Gastroesophageal sphincter (tissue), 4 donors: Measurements from ENCODE around the gene MAP3K3. TPM values are rescaled to one million over a fixed set of nuclear protein-coding genes. Genes with fewer than 3 reads are reported as not detected.

Experiments used
- ATAC-seq: fragments of 150-250 bp; one replicate; pipeline ENCODE4 v1.9.1; 2016; ENCODE audit warnings: mild to moderate bottlenecking, moderate library complexity
- H3K27ac ChIP-seq, 4 donors: fragments of 200-600 bp; sonication (generic) in 3 of 4; 1 replicate in 3 of 4; 2 replicates in 1 of 4; pipeline ENCODE4 v1.5.1; 2016 to 2019
- H3K27me3 ChIP-seq: fragments of 200-600 bp; sonication (generic); one replicate; pipeline ENCODE4 v1.5.1; 2019
- H3K36me3 ChIP-seq, 2 donors: fragments of 200-600 bp; sonication (generic); one replicate each; pipeline ENCODE4 v1.5.1; 2019; ENCODE audit warnings: control low read depth in 1 of 2
- H3K4me1 ChIP-seq, 3 donors: fragments of 200-600 bp; sonication (generic); 1 replicate in 2 of 3; 2 replicates in 1 of 3; pipeline ENCODE4 v1.5.1; 2016 to 2019; ENCODE audit warnings: control low read depth in 2 of 3
- H3K4me3 ChIP-seq, 2 donors: fragments of 200-600 bp; sonication (generic); one replicate each; pipeline ENCODE4 v1.5.1; 2019; ENCODE audit warnings: mild to moderate bottlenecking in 1 of 2, moderate library complexity in 1 of 2
- H3K9me3 ChIP-seq, 3 donors: fragments of 200-600 bp; sonication (generic); one replicate each; pipeline ENCODE4 v1.5.1; 2017 to 2019; ENCODE audit warnings: control low read depth in 2 of 3
- CTCF ChIP-seq, 4 experiments: fragments of 200-600 bp in 2 of 4; fragments of 450-650 bp in 2 of 4; sonication (generic) in 1 of 4; IDR thresholded peaks; one replicate each; pipeline ENCODE4 v1.5.1; 2017 to 2019; ENCODE audit warnings: antibody characterized with exemption in 4 of 4, mild to moderate bottlenecking in 2 of 4, moderate library complexity in 2 of 4
- EP300 ChIP-seq: sonication (generic); formaldehyde crosslinking; IDR thresholded peaks from one replicate; pipeline ENCODE4 v1.6.1; 2017; ENCODE audit warnings: antibody characterized with exemption, mild to moderate bottlenecking
- POLR2A ChIP-seq, 2 donors: fragments of 450-650 bp; IDR thresholded peaks; one replicate each; pipeline ENCODE4 v1.6.1; 2017; ENCODE audit warnings: antibody characterized with exemption in 2 of 2, mild to moderate bottlenecking in 2 of 2, moderate library complexity in 1 of 2
- POLR2AphosphoS5 ChIP-seq: sonication (generic); formaldehyde crosslinking; IDR thresholded peaks from one replicate; pipeline ENCODE4 v1.6.1; 2017; ENCODE audit warnings: antibody characterized with exemption
- WGBS, 2 donors: methylation state at CpG; one replicate each; pipeline ENCODE4 v1.1.5; 2018; ENCODE audit warnings: low coverage in 1 of 2; 5-methylcytosine and 5-hydroxymethylcytosine counted together
- total RNA-seq, 4 donors: library from RNA; depleted of rRNA; stranded (reverse); fragments of >200 nt; gene quantifications; one replicate each; pipeline ENCODE4 v1.1.0, GENCODE V29; 2016

MAP3K3 gene
- total RNA-seq, 4 donors from 2014 or later: 64.9 to 108 (median 85.7) TPM

DNA sequence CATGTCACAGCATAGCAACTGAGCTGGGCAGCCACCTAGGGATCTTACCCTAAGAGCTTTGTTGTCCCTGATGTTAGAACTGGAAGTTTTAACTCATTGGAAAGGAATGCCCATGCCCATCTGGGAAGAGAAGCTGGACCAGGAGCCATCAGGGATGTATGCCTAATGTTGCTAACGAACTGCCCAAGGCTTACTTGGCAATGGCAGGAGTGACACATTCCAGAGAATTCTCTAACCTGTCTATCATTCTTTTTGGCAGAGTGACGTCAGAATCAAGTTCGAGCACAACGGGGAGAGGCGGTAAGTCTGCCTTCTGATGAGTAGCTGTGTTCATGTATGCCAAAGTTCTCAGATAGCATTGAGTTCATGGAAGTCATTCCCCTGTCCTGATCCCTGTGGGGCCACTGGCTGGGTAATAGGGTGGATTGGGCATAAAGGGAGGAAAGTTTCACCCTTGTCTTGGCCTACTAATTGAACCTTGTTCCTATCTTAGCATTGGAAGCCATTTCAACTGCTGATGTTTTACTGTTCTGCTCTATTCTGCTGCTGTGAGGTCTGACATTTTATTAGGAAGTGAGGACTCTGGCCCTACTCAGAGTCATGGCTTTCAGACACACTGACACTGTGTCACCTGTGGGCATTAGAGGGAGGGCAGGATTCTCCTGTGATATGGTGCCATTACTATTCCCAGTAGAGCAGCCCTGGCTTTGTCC, 23.7 kb downstream of the MAP3K3 start:
- 91 to 100% methylated on average over 1 to 5 of the region's 5 CpGs for WGBS, 2 donors
- no peak overlapping the region for H3K27ac ChIP-seq
- no peak for TF ChIP-seq EP300
- TF ChIP-seq CTCF (IDR thresholded peaks at IDR 0.05): no peak
- TF ChIP-seq POLR2A (IDR thresholded peaks at IDR 0.05): no peak
- TF ChIP-seq POLR2AphosphoS5: no peak

GRCh38 chr17:63646488-63646806, 24.2 kb downstream of the MAP3K3 start:
- H3K9me3 ChIP-seq: no peaks in the 10 kb centered on the region
- peaks cover 0 to 85% of the 10 kb centered on the region in 2 donors for H3K36me3 ChIP-seq
- H3K27me3 ChIP-seq: no peaks in the 10 kb centered on the region
- H3K27ac ChIP-seq: no peak overlapping the region
- no peak overlapping the region for H3K4me3 ChIP-seq
- peaks cover 0 to 23% (median 0%) of the 10 kb centered on the region in 3 donors for H3K4me1 ChIP-seq
- TF ChIP-seq POLR2A (IDR thresholded peaks at IDR 0.05) (no peak), CTCF (IDR thresholded peaks at IDR 0.05) (no peak), POLR2AphosphoS5 (no peak), EP300 (no peak)
- WGBS, 2 donors: 80 to 83% methylated on average over 1 of the region's 1 CpG
- ATAC-seq: no peak

More for the DNA sequence above, 23.7 kb downstream of the MAP3K3 start:
- no peaks in the 10 kb centered on the region for H3K9me3 ChIP-seq
- H3K4me3 ChIP-seq: no peak overlapping the region
- no peaks in the 10 kb centered on the region for H3K27me3 ChIP-seq
- peaks cover 0 to 27% (median 0%) of the 10 kb centered on the region in 3 donors for H3K4me1 ChIP-seq
- ATAC-seq: no peak
- peaks cover 0 to 85% of the 10 kb centered on the region in 2 donors for H3K36me3 ChIP-seq

GRCh38 chr17:63647065-63647725, 25.0 kb downstream of the MAP3K3 start:
- H3K4me3 ChIP-seq: no peak overlapping the region
- WGBS, 2 donors: 69 to 73% methylated on average over 3 of the region's 4 CpGs
- no peaks in the 10 kb centered on the region for H3K9me3 ChIP-seq
- TF ChIP-seq EP300 (no peak), POLR2AphosphoS5 (no peak), POLR2A (IDR thresholded peaks at IDR 0.05) (no peak), CTCF (IDR thresholded peaks at IDR 0.05) (no peak)
- H3K27ac ChIP-seq: no peak overlapping the region
- H3K36me3 ChIP-seq: peaks cover 0 to 88% of the 10 kb centered on the region in 2 donors
- no peak for ATAC-seq
- H3K4me1 ChIP-seq: peaks cover 0 to 24% (median 0%) of the 10 kb centered on the region in 3 donors
- no peaks in the 10 kb centered on the region for H3K27me3 ChIP-seq

GRCh38 chr17:63647936-63648335, 25.7 kb downstream of the MAP3K3 start:
- H3K27ac ChIP-seq: no peak overlapping the region
- TF ChIP-seq CTCF (IDR thresholded peaks at IDR 0.05): no peak
- no peak for TF ChIP-seq POLR2A (IDR thresholded peaks at IDR 0.05)
- TF ChIP-seq POLR2AphosphoS5: no peak
- no peak for TF ChIP-seq EP300
- peaks cover 3 to 88% of the 10 kb centered on the region in 2 donors for H3K36me3 ChIP-seq
- no peaks in the 10 kb centered on the region for H3K27me3 ChIP-seq
- H3K4me3 ChIP-seq: no peak overlapping the region
- no peak for ATAC-seq
- no peaks in the 10 kb centered on the region for H3K9me3 ChIP-seq
- H3K4me1 ChIP-seq: peaks cover 0 to 32% (median 0%) of the 10 kb centered on the region in 3 donors

- TF ChIP-seq CTCF (IDR thresholded peaks at IDR 0.05) (no peak), POLR2A (IDR thresholded peaks at IDR 0.05) (no peak), EP300 (no peak), POLR2AphosphoS5 (no peak)
- H3K4me3 ChIP-seq: no peak overlapping the region
- H3K27ac ChIP-seq: no peak overlapping the region
- WGBS, 2 donors: 89 to 100% methylated on average over 1 of the region's 1 CpG
- H3K4me1 ChIP-seq: peaks cover 0 to 42% (median 2%) of the 10 kb centered on the region in 3 donors
- no peak for ATAC-seq
- H3K9me3 ChIP-seq: no peaks in the 10 kb centered on the region
- no peaks in the 10 kb centered on the region for H3K27me3 ChIP-seq
- H3K36me3 ChIP-seq: peaks cover 4 to 89% of the 10 kb centered on the region in 2 donors
Observed at GRCh38 chr17:63649813-63650212, 27.6 kb downstream of the MAP3K3 start.
